ENCODE results near the gene MS4A5.
"Not testable (repeated sequence)": the region's sequence is repeated elsewhere in the genome, so short reads cannot be mapped to it uniquely, and the experiment has no call there.

Gene MS4A5

GRCh38 chr11:60429272-60429671 is at the start of gene MS4A5:
Gene MS4A5 (plus strand): TSS chr11:60429572. CDS start chr11:60429675, 103 bp downstream.
- no peak for DNase-seq

- DNase-seq = peak; percentile 59
These were observed 40.0 kb upstream of the MS4A5 start for GRCh38 chr11:60389279-60389910.

- DNase-seq = no peak
These were observed 39.0 kb upstream of the MS4A5 start for GRCh38 chr11:60390419-60390818.

GRCh38 chr11:60392361-60392760 is 37.0 kb upstream of the MS4A5 start:
- no peak for DNase-seq

- DNase-seq = no peak
These were observed 36.4 kb upstream of the MS4A5 start for GRCh38 chr11:60393016-60393415.

- DNase-seq = no peak
These were observed 34.5 kb upstream of the MS4A5 start for GRCh38 chr11:60394666-60395380.

GRCh38 chr11:60396382-60396781 is 33.0 kb upstream of the MS4A5 start, which contains the start of gene MS4A14:
Gene MS4A14 (plus strand): TSS chr11:60396459. CDS start chr11:60396579, 120 bp downstream.
- DNase-seq = no peak

- peak; percentile 53 for DNase-seq
These were observed 32.6 kb upstream of the MS4A5 start for GRCh38 chr11:60396799-60397198.

GRCh38 chr11:60420015-60420414 is 9.4 kb upstream of the MS4A5 start:
- DNase-seq = no peak

- no peak for DNase-seq
These were observed 6.8 kb upstream of the MS4A5 start for GRCh38 chr11:60422609-60423008.

GRCh38 chr11:60428517-60428916 is 855 bp upstream of the MS4A5 start:
- no peak for DNase-seq

- no peak for DNase-seq
These were observed 1.9 kb downstream of the MS4A5 start for GRCh38 chr11:60431251-60431650.

- DNase-seq = no peak
These were observed 4.0 kb downstream of the MS4A5 start for GRCh38 chr11:60433401-60433800.

GRCh38 chr11:60447070-60447469 is 17.7 kb downstream of the MS4A5 start:
- DNase-seq = no peak

GRCh38 chr11:60447846-60448245 is 18.5 kb downstream of the MS4A5 start:
- no peak for DNase-seq

GRCh38 chr11:60451185-60451584 is 21.8 kb downstream of the MS4A5 start:
- not testable (repeated sequence) for DNase-seq

GRCh38 chr11:60454212-60454611 is 24.8 kb downstream of the MS4A5 start:
- DNase-seq = no peak

- no peak for DNase-seq
These were observed 26.2 kb downstream of the MS4A5 start, which contains the start of gene MS4A1 for GRCh38 chr11:60455531-60456042. Gene MS4A1 (plus strand): TSS chr11:60455847. CDS start chr11:60462375, 6,528 bp downstream.

- DNase-seq = no peak
These were observed 28.2 kb downstream of the MS4A5 start for GRCh38 chr11:60457576-60457975.

GRCh38 chr11:60459345-60459744 is 30.0 kb downstream of the MS4A5 start:
- DNase-seq = no peak

GRCh38 chr11:60468829-60469228 is 39.5 kb downstream of the MS4A5 start:
- DNase-seq = no peak

- DNase-seq = no peak
These were observed 40.4 kb downstream of the MS4A5 start for GRCh38 chr11:60469723-60470122.

GRCh38 chr11:60477035-60477445 is 47.7 kb downstream of the MS4A5 start:
- DNase-seq = peak; percentile 24

GRCh38 chr11:60482361-60482760 is 53.0 kb downstream of the MS4A5 start:
- peak; percentile 43 for DNase-seq
